B cell (primary cell): ENCODE results near the gene CORO2B. TPM values are rescaled to one million over a fixed set of nuclear protein-coding genes. Genes with fewer than 3 reads are reported as not detected.

Source experiments
- ATAC-seq: fragments of 200-7000 bp; cut with Tn5 transposase; one replicate; pipeline ENCODE4 v1.10.0; 2021; ENCODE audit warnings: low read depth, mild to moderate bottlenecking, moderate number of reproducible peaks, moderate library complexity
- CTCF ChIA-PET: fragments of 350-600 bp; sonication (Branson Sonifier 250); formaldehyde crosslinking; loops from one replicate; lab custom pipeline; 2021; ENCODE audit warnings: antibody characterized with exemption, inconsistent platforms; lab: Charles Lee
- POLR2A ChIA-PET: fragments of 350-600 bp; sonication (Branson Sonifier 250); formaldehyde crosslinking; loops from one replicate; lab custom pipeline; 2021; ENCODE audit warnings: antibody characterized with exemption; lab: Charles Lee
- DNase-seq: peaks from one replicate; pipeline ENCODE4 v3.0.0; 2013
- H2AFZ ChIP-seq: 2 replicates; pipeline ENCODE4 v1.6.1; 2012; ENCODE audit warnings: mild to moderate bottlenecking, low read depth, low read length; ENCODE audit not compliant: insufficient read depth, poor library complexity, severe bottlenecking
- H3K27ac ChIP-seq, 2 donors: 1 replicate in 1 of 2; 2 replicates in 1 of 2; pipeline ENCODE4 v1.5.1; 2012 to 2013; ENCODE audit warnings: low read length in 2 of 2, mild to moderate bottlenecking in 2 of 2, moderate library complexity in 1 of 2
- H3K27me3 ChIP-seq, 4 experiments: fragments of 200-600 bp in 1 of 4; sonication (generic) in 1 of 4; replicated peaks in 1 of 4; 1 replicate in 2 of 4; 2 replicates in 2 of 4; pipeline versions ENCODE4 v1.6.1 to v1.7.0; 2013 to 2016; ENCODE audit warnings: low read length in 3 of 4, mild to moderate bottlenecking in 2 of 4, mixed read lengths in 1 of 4, moderate library complexity in 1 of 4; ENCODE audit not compliant: insufficient read depth in 4 of 4, control insufficient read depth in 3 of 4; ENCODE audit errors: control extremely low read depth in 1 of 4
- H3K36me3 ChIP-seq, 2 experiments: replicated peaks in 1 of 2; 1 replicate in 1 of 2; 2 replicates in 1 of 2; pipeline versions ENCODE4 v1.6.1 to v1.7.1; 2013; ENCODE audit warnings: low read length in 1 of 2; ENCODE audit not compliant: insufficient read depth in 2 of 2, control insufficient read depth in 1 of 2; ENCODE audit errors: control extremely low read depth in 1 of 2, extremely low read depth in 1 of 2
- H3K4me1 ChIP-seq, 2 donors: fragments of 200-600 bp in 1 of 2; sonication (generic) in 1 of 2; 1 replicate in 1 of 2; 2 replicates in 1 of 2; pipeline versions ENCODE4 v1.5.1 to v1.6.1; 2013 to 2017; ENCODE audit warnings: low read length in 2 of 2; ENCODE audit not compliant: control insufficient read depth in 2 of 2, insufficient read depth in 2 of 2
- H3K4me2 ChIP-seq: replicated peaks from 2 replicates; pipeline ENCODE3; 2012; ENCODE audit warnings: mild to moderate bottlenecking, low read depth, low read length; ENCODE audit not compliant: poor library complexity, severe bottlenecking
- H3K4me3 ChIP-seq, 5 experiments: fragments of 200-600 bp in 1 of 5; sonication (generic) in 1 of 5; 1 replicate in 3 of 5; 2 replicates in 2 of 5; pipeline versions ENCODE4 v1.5.1 to v1.7.0; 2011 to 2016; ENCODE audit warnings: low read length in 4 of 5, mild to moderate bottlenecking in 4 of 5, low read depth in 2 of 5, control low read depth in 1 of 5, moderate library complexity in 1 of 5; ENCODE audit not compliant: insufficient read depth in 1 of 5; ENCODE audit errors: control extremely low read depth in 1 of 5, extremely low read depth in 1 of 5
- H3K79me2 ChIP-seq: fragments of 200-600 bp; sonication (generic); one replicate; pipeline ENCODE4 v1.6.0; 2016; ENCODE audit warnings: low read length; ENCODE audit not compliant: control insufficient read depth, insufficient read depth
- H3K9ac ChIP-seq: fragments of 200-600 bp; sonication (generic); 2 replicates; pipeline ENCODE4 v1.6.1; 2017; ENCODE audit warnings: mild to moderate bottlenecking, low read length, moderate library complexity
- H3K9me3 ChIP-seq, 3 donors: one replicate each; pipeline versions ENCODE4 v1.6.1 to v1.7.1; 2013; ENCODE audit warnings: low read length in 2 of 3; ENCODE audit not compliant: control insufficient read depth in 2 of 3, insufficient read depth in 1 of 3; ENCODE audit errors: control extremely low read depth in 1 of 3
- H4K20me1 ChIP-seq: 2 replicates; pipeline ENCODE4 v1.6.0; 2012; ENCODE audit warnings: mild to moderate bottlenecking, low read length; ENCODE audit not compliant: insufficient read depth, control insufficient read depth, poor library complexity, severe bottlenecking
- H3K27ac Mint-ChIP-seq: one replicate; pipeline ENCODE4 v1.8.0; 2021; ENCODE audit warnings: mixed read lengths
- H3K27me3 Mint-ChIP-seq: one replicate; pipeline ENCODE4 v1.8.0; 2021; ENCODE audit warnings: mixed read lengths
- H3K4me1 Mint-ChIP-seq: one replicate; pipeline ENCODE4 v1.8.0; 2021; ENCODE audit warnings: mixed read lengths
- H3K4me3 Mint-ChIP-seq: one replicate; pipeline ENCODE4 v1.8.0; 2021; ENCODE audit warnings: mixed read lengths
- H3K9me3 Mint-ChIP-seq: one replicate; pipeline ENCODE4 v1.8.0; 2022; ENCODE audit warnings: mixed read lengths; ENCODE audit not compliant: insufficient read depth
- CTCF ChIP-seq: fragments of 200-600 bp; IDR thresholded peaks from one replicate; pipeline ENCODE4 v1.8.0; 2022; ENCODE audit warnings: antibody characterized with exemption, mild to moderate bottlenecking
- EZH2 ChIP-seq: IDR thresholded peaks from 2 replicates; pipeline ENCODE4 v1.6.1; 2012; ENCODE audit warnings: borderline replicate concordance, low read depth, mild to moderate bottlenecking, moderate library complexity, low read length; ENCODE audit not compliant: insufficient read depth, poor library complexity, severe bottlenecking
- WGBS: methylation state at CpG from one replicate; pipeline ENCODE4 v1.1.5; 2013; ENCODE audit warnings: missing lambda C conversion rate; ENCODE audit not compliant: insufficient coverage; 5-methylcytosine and 5-hydroxymethylcytosine counted together
- intact Hi-C: fragments of 100-400 bp; cut with micrococcal nuclease; formaldehyde crosslinking; loops from one replicate; pipeline ENCODE4 v1.10.0; 2022
- polyA plus RNA-seq: library from polyadenylated mRNA; depleted of rRNA; stranded (reverse); fragments of >200 nt; gene quantifications from 2 replicates; pipeline ENCODE4 v1.2.3, GENCODE V29; 2012
- total RNA-seq, 2 donors: library from RNA; stranded (reverse); fragments of 120-200 nt in 1 of 2; gene quantifications; 1 replicate in 1 of 2; 2 replicates in 1 of 2; pipeline versions ENCODE4 v1.2.3 to v1.2.4, GENCODE V29; 2013 to 2022

The CORO2B gene
- total and polyA plus RNA-seq, 2 donors (not counting 1 experiment from before 2014, with no cell fraction given) = 9.5 to 11.3 TPM

GRCh38 chr15:68623301-68623892, 44.6 kb downstream of the CORO2B start:
- H3K27me3 ChIP-seq = no peaks in the 10 kb centered on the region
- CTCF ChIA-PET = interaction anchor here (1.4 kb wide), 1 partner anchor 8 kb away, joined by 6 read pairs; no protein-coding TSS in a partner anchor
- intact Hi-C loops = no loop called here

More at GRCh38 chr15:68623301-68623892, 44.6 kb downstream of the CORO2B start:
- WGBS = 69% methylated on average over 12 of the region's 13 CpGs
- ATAC-seq (no peak), DNase-seq (no peak)
- no peak overlapping the region for H3K9ac ChIP-seq
- H3K9me3 Mint-ChIP-seq = no peaks in the 10 kb centered on the region
- H3K27ac Mint-ChIP-seq = no peak overlapping the region
- no peak overlapping the region for H2AFZ ChIP-seq
- H4K20me1 ChIP-seq = no peaks in the 10 kb centered on the region
- POLR2A ChIA-PET = no interaction called here
- H3K4me3 Mint-ChIP-seq = no peak overlapping the region
- peaks cover 10% of the 10 kb centered on the region for H3K27me3 Mint-ChIP-seq
- no peak for TF ChIP-seq CTCF
- no peak for TF ChIP-seq EZH2
- no peak overlapping the region for H3K27ac ChIP-seq
- H3K9me3 ChIP-seq = no peaks in the 10 kb centered on the region
- H3K4me1 Mint-ChIP-seq = peaks cover 62% of the 10 kb centered on the region
- H3K4me3 ChIP-seq = no peak overlapping the region
- peaks cover 32 to 41% of the 10 kb centered on the region in 2 donors for H3K4me1 ChIP-seq
- peaks cover 29% of the 10 kb centered on the region for H3K79me2 ChIP-seq
- H3K4me2 ChIP-seq = no peak overlapping the region
- no peaks in the 10 kb centered on the region for H3K36me3 ChIP-seq
